A549 (cell line): ENCODE results near the gene MST1. TPM values are rescaled to one million over a fixed set of nuclear protein-coding genes. Genes with fewer than 3 reads are reported as not detected.

Experiments used
- ATAC-seq, 2 experiments: fragments of 200-7000 bp in 1 of 2; fragments of >200 bp in 1 of 2; cut with Nextera tagmentation in 1 of 2; cut with Tn5 transposase in 1 of 2; 3 replicates each; pipeline versions ENCODE4 v1.8.0 to v1.9.1; 2018 to 2020; ENCODE audit warnings: mild to moderate bottlenecking in 1 of 2, moderate library complexity in 1 of 2
- CTCF ChIA-PET: fragments of 300-600 bp; sonication (Branson Sonifier 250); formaldehyde crosslinking; extraction: SDS; loops from one replicate; lab custom pipeline; 2021; ENCODE audit warnings: antibody characterized with exemption, inconsistent platforms; lab: Yijun Ruan, JAX
- POLR2A ChIA-PET: fragments of 350-600 bp; formaldehyde crosslinking; extraction: SDS; loops from one replicate; lab custom pipeline; 2021; ENCODE audit warnings: antibody characterized with exemption, inconsistent platforms; lab: Yijun Ruan, JAX
- DNase-seq, 2 experiments: peaks; one replicate each; pipeline versions ENCODE4 v3.0.0 to v3.0.0-alpha.2; 2011 to 2016; ENCODE audit warnings: low read depth in 1 of 2, low spot score in 1 of 2
- FAIRE-seq: peaks from 2 replicates; lab custom pipeline; 2011; peaks lifted over from hg19 to GRCh38; lab: Jason Lieb, UNC
- H3K27ac ChIP-seq, 2 experiments: fragments of >200 bp; sonication (Bioruptor Twin); formaldehyde crosslinking; 3 replicates each; pipeline ENCODE4 v1.5.1; 2016 to 2017
- H3K4me1 ChIP-seq: fragments of >200 bp; sonication (Bioruptor Twin); formaldehyde crosslinking; 3 replicates; pipeline ENCODE4 v1.6.1; 2016
- H3K4me2 ChIP-seq: fragments of >200 bp; sonication (Bioruptor Twin); formaldehyde crosslinking; 3 replicates; pipeline ENCODE4 v1.6.1; 2016
- H3K4me3 ChIP-seq: fragments of >200 bp; sonication (Bioruptor Twin); formaldehyde crosslinking; 3 replicates; pipeline ENCODE4 v1.5.1; 2016
- H3K9me3 ChIP-seq: fragments of >200 bp; sonication (Bioruptor Twin); formaldehyde crosslinking; 3 replicates; pipeline ENCODE4 v1.6.1; 2016
- ATOH8 ChIP-seq: fragments of 250-450 bp; sonication (Bioruptor Pico); IDR thresholded peaks from 2 replicates; pipeline ENCODE4 v1.5.0; 2020; ENCODE audit warnings: low read depth, mild to moderate bottlenecking, moderate library complexity
- CBX2 ChIP-seq: fragments of 200-600 bp; sonication (generic); IDR thresholded peaks from 2 replicates; pipeline ENCODE4 v1.6.1; 2016; ENCODE audit warnings: low read depth, mild to moderate bottlenecking, borderline replicate concordance
- CEBPB ChIP-seq, 2 experiments: fragments of >200 bp in 1 of 2; sonication (Bioruptor Twin) in 1 of 2; formaldehyde crosslinking in 1 of 2; IDR thresholded peaks; 2 replicates each; pipeline ENCODE4 v1.6.1; 2012 to 2016
- CHD4 ChIP-seq: fragments of 200-600 bp; sonication (generic); IDR thresholded peaks from 2 replicates; pipeline ENCODE4 v1.6.1; 2016; ENCODE audit warnings: antibody characterized with exemption, mild to moderate bottlenecking, borderline replicate concordance
- EHMT2 ChIP-seq: fragments of 200-600 bp; sonication (generic); IDR thresholded peaks from 2 replicates; pipeline ENCODE4 v1.6.1; 2016; ENCODE audit warnings: antibody characterized with exemption, low read depth, mild to moderate bottlenecking, moderate library complexity
- FOXS1 ChIP-seq: fragments of 250-450 bp; sonication (Bioruptor Pico); IDR thresholded peaks from 2 replicates; pipeline ENCODE4 v1.5.0; 2020; ENCODE audit warnings: mild to moderate bottlenecking, moderate library complexity
- GATA3 ChIP-seq: IDR thresholded peaks from 2 replicates; pipeline ENCODE4 v1.6.1; 2012; ENCODE audit warnings: borderline replicate concordance
- HOXB5 ChIP-seq: fragments of 250-450 bp; sonication (Bioruptor Pico); IDR thresholded peaks from 2 replicates; pipeline ENCODE4 v1.5.0; 2020; ENCODE audit warnings: mild to moderate bottlenecking, moderate library complexity
- JUN ChIP-seq, 2 experiments: fragments of >200 bp; sonication (Bioruptor Twin); formaldehyde crosslinking; IDR thresholded peaks; 2 replicates in 1 of 2; 3 replicates in 1 of 2; pipeline ENCODE4 v1.6.1; 2016 to 2017
- KDM1A ChIP-seq: fragments of 200-600 bp; sonication (generic); IDR thresholded peaks from 2 replicates; pipeline ENCODE4 v1.6.1; 2016; ENCODE audit warnings: low read depth, mild to moderate bottlenecking
- KDM5A ChIP-seq: fragments of 200-600 bp; sonication (generic); IDR thresholded peaks from 2 replicates; pipeline ENCODE4 v1.6.1; 2016; ENCODE audit warnings: antibody characterized with exemption, mild to moderate bottlenecking
- MAFK ChIP-seq: fragments of 450-650 bp; IDR thresholded peaks from 2 replicates; pipeline ENCODE4 v1.6.1; 2014; ENCODE audit not compliant: partially characterized antibody
- PBX3 ChIP-seq: IDR thresholded peaks from 2 replicates; pipeline ENCODE4 v1.6.1; 2012
- POLR2A ChIP-seq: IDR thresholded peaks from 2 replicates; pipeline ENCODE4 v1.6.1; 2012; ENCODE audit warnings: mild to moderate bottlenecking, low read length
- RCOR1 ChIP-seq: fragments of 150-350 bp; IDR thresholded peaks from 2 replicates; pipeline ENCODE4 v1.6.1; 2014; ENCODE audit warnings: antibody characterized with exemption, low read length, low read depth
- REST ChIP-seq: fragments of 200-600 bp; sonication (generic); IDR thresholded peaks from 2 replicates; pipeline ENCODE4 v1.6.1; 2016; ENCODE audit warnings: antibody characterized with exemption, mild to moderate bottlenecking, moderate library complexity
- SREBF2 ChIP-seq: fragments of 450-650 bp; IDR thresholded peaks from 2 replicates; pipeline ENCODE4 v1.6.1; 2014; ENCODE audit warnings: mild to moderate bottlenecking, moderate library complexity
- ZFP36 ChIP-seq: fragments of 450-650 bp; IDR thresholded peaks from 2 replicates; pipeline ENCODE4 v1.6.1; 2014; ENCODE audit warnings: borderline replicate concordance; ENCODE audit not compliant: partially characterized antibody
- WGBS: methylation state at CpG from one replicate; pipeline ENCODE4 v1.1.6; 2017; ENCODE audit errors: missing lambda C conversion rate; 5-methylcytosine and 5-hydroxymethylcytosine counted together
- polyA plus RNA-seq, 4 experiments: library from polyadenylated mRNA; depleted of rRNA in 3 of 4; stranded (reverse); fragments of >200 nt; fragmentation: RNase III in 1 of 4; extraction: RNeasy Plus Mini Kit Qiagen cat#74134 plus additional on column Dnase treatment in 1 of 4; gene quantifications; 2 replicates in 3 of 4; 3 replicates in 1 of 4; pipeline ENCODE4 v1.2.3, GENCODE V29; 2011 to 2017
- TF ChIP-seq, protein P1 (sequence below): fragments of >200 bp; sonication (Bioruptor Twin); formaldehyde crosslinking; IDR thresholded peaks from 3 replicates; pipeline ENCODE4 v1.6.1; 2016

MST1 gene
- polyA plus RNA-seq, 2 of the 4 experiments (the other 2 are of a cell fraction) = 3.6 to 4.9 TPM

DNA sequence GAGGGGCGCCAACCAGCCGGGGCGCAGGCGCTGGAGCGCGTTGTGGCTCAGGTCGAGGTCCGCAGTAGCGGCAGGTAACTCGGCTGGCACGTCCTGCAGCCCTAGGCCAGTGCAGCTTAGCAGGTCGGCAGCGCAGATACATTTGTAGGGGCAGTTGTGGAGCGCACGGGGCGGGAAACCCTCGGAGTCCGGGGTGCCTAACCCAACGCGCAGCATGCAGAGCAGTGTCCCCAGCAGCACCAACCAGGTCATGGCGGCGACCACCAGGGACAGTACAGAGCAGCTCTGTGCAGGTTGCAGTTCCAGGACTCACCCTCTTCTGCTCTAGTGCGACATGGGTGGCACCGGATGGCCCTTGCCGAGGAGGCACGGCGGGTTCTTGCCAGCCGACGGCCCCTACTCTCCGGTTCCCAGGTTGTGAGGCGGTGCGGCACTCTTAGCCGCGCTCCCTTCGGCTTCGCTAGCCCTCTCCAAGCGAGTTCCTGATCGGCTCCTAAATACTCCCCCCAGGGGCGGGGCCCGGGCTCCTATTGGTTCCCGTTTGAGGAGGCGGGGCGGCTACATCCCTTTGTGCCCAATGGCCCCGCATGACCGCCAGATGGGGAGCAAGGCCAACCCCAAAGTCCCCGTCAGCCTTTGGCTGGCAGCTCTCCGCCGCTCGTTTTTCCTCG, 30.1 kb upstream of the MST1 start, which contains the start of gene AMIGO3:
AMIGO3 (minus strand) TSS at position 471 of the 671 bp plus-strand sequence; CDS start at position 252, 219 bp downstream.
- FAIRE-seq = no peak
- WGBS = 70% methylated on average over 15 of the region's 50 CpGs
- Histone ChIP-seq H3K9me3 (no peaks in the 10 kb centered on the region), H3K4me2 (peak within 1 kb of the TSS; percentile 84), H3K4me1 (peaks cover 8% of the 10 kb centered on the region)
- TF ChIP-seq, protein P1, sequence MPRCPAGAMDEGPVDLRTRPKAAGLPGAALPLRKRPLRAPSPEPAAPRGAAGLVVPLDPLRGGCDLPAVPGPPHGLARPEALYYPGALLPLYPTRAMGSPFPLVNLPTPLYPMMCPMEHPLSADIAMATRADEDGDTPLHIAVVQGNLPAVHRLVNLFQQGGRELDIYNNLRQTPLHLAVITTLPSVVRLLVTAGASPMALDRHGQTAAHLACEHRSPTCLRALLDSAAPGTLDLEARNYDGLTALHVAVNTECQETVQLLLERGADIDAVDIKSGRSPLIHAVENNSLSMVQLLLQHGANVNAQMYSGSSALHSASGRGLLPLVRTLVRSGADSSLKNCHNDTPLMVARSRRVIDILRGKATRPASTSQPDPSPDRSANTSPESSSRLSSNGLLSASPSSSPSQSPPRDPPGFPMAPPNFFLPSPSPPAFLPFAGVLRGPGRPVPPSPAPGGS = no peak; the same call in 2 of the 3 replicates
- TF ChIP-seq KDM1A (no peak), POLR2A (peak; percentile 63), CEBPB (IDR thresholded peaks at IDR 0.05) (no peak), PBX3 (peak; percentile 65), JUN (IDR thresholded peaks at IDR 0.05) (peak in 1 of 2 experiments; percentile 47; a peak in 2 of 5 replicates), CHD4 (no peak)
- TF ChIP-seq, all 56 proteins: peak for 3
- POLR2A ChIA-PET = no interaction called here
- H3K27ac ChIP-seq = peak within 1 kb of the TSS in 1 of 2 experiments; percentile 79; a peak in 3 of 6 replicates
- peak within 1 kb of the TSS; percentile 34; the same call in 2 of the 3 replicates for H3K4me3 ChIP-seq
- ATAC-seq (peak; percentile 63 to 77), DNase-seq (peak; percentile 82 to 96)
- CTCF ChIA-PET = interaction anchor here (1.1 to 3.7 kb wide), 4 partner anchors 11 to 120 kb away, joined by 4 to 24 read pairs (median 11); no protein-coding TSS in a partner anchor

- H3K4me2 ChIP-seq = peak overlapping the region; percentile 84; the same call in 2 of the 3 replicates
- H3K4me3 ChIP-seq = no peak overlapping the region
- DNase-seq = no peak
- FAIRE-seq = no peak
- ChIA-PET CTCF (interaction anchor here (1.1 to 3.7 kb wide), 3 partner anchors 11 to 16 kb away, joined by 4 to 24 read pairs (median 4); no protein-coding TSS in a partner anchor), POLR2A (no interaction called here)
- no peak for ATAC-seq
- no peak for TF ChIP-seq CBX2
- no peak overlapping the region for H3K27ac ChIP-seq
- 95% methylated on average over 28 of the region's 33 CpGs for WGBS
- H3K4me1 ChIP-seq = peaks cover 8% of the 10 kb centered on the region; the same call in 2 of the 3 replicates
- H3K9me3 ChIP-seq = no peaks in the 10 kb centered on the region
Measured at GRCh38 chr3:49718858-49719213, 29.6 kb upstream of the MST1 start.

DNA sequence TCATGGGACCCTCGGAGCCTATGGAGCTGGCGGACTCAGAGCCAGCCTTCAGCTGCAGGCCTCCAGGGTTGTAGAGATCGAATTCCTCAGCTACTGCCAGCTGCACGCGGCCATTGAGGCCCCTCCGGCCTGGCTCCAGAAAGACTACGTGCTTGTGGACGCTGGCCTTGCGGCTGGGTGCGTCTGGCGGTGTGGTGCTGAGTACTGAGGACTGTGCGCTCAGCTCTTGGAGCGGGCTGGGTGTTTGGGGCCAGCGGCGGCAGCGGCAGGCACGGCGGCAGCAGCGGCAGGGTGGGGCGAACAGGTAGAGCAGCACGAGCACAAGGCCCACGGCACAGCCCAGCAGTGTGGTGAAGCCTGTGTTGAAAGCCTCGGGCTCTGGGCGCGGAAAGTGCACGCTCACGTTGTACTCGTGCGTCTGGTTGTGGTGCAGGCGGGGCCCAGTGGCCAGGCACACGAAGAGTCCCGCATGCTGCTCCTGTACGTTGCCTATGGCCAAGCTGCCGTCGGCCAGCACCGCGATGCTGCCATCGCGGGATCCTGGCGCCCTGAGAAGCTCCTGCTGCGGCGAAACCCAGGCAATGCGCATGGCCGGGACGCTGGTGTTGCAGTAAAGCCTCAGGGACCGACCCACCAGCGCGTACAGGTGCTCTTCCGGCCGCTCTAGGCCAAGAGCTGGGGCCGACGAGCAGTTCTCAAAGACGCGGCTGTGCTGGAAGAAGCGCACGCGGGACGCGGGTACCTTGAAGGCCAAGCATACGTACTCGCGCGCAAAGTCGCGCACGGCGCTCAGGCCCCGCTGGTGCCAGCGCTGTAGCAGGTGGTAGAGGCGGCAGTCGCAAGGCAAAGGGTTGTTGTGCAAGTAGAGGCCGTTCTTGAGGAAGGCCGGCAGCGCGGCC, 28.9 kb upstream of the MST1 start:
- ATAC-seq (no peak), FAIRE-seq (no peak), DNase-seq (no peak)
- Histone ChIP-seq H3K4me1 (peaks cover 8% of the 10 kb centered on the region; the same call in 2 of the 3 replicates), H3K4me2 (no peak overlapping the region), H3K27ac (no peak overlapping the region), H3K9me3 (no peaks in the 10 kb centered on the region), H3K4me3 (no peak overlapping the region)
- WGBS = 96% methylated on average over 49 of the region's 75 CpGs
- CTCF ChIA-PET = interaction anchor here (1.1 to 3.7 kb wide), 3 partner anchors 10 to 16 kb away, joined by 4 to 24 read pairs (median 4); no protein-coding TSS in a partner anchor
- POLR2A ChIA-PET = no interaction called here
- TF ChIP-seq HOXB5 (CRISPR knock-in tag) = no peak
- TF ChIP-seq MAFK = no peak
- TF ChIP-seq ZFP36 = no peak
- TF ChIP-seq KDM5A = no peak
- TF ChIP-seq GATA3 = no peak
- no peak for TF ChIP-seq EHMT2
- no peak for TF ChIP-seq CBX2
- TF ChIP-seq RCOR1 = no peak
- no peak for TF ChIP-seq CHD4
- TF ChIP-seq FOXS1 = no peak
- TF ChIP-seq SREBF2 = no peak
- TF ChIP-seq ATOH8 (CRISPR knock-in tag) = no peak
- TF ChIP-seq REST = no peak
- no peak for TF ChIP-seq POLR2A
